ENCODE data around the gene ASCC2.
"Not testable (repeated sequence)": the region's sequence is repeated elsewhere in the genome, so short reads cannot be mapped to it uniquely, and the experiment has no call there.

Gene ASCC2

DNA sequence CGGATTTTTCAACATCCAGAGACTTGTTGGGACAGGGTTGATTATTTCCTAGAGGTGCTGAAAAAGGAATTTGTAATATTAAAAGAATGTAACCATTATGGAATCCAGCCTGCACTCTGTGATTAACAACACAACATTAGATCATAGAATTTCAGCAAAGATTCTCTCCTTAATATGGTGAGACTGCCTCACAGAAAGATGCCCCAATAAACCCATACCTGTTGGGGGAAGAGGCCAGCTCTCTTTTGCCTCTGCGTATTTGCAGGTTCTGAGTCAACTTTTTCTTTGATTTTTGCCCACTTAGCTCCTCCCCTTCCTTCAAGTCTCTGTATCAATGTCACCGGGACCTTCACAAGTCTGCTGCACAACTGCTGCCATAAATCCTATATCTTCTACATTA, 32.5 kb upstream of the ASCC2 start:
- ATAC-seq = no peak; the same call in 1 of the 3 replicates
- TF ChIP-seq RARB (CRISPR knock-in tag; IDR thresholded peaks at IDR 0.05) = no peak

DNA sequence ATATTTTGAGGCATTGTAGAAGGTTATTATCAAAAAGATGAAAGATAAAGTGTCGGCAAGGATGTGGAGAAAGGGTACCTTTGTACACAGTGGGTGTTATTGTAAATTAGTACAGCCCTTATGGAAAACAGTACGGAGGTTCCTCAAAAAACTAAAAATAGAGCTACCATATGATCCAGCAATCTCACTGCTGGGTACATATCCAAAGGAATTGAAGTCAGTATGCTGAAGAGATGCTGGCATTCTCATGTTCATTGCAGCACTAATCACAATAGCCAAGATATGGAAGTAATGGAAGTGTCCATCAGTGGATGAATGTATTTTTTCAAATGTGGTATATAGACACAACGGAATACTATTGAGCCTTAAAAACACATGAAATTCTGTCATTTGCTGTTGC, 29.8 kb upstream of the ASCC2 start:
- ATAC-seq = no peak
- no peak for TF ChIP-seq TCF4 (CRISPR knock-in tag; IDR thresholded peaks at IDR 0.05; ENCODE audit: borderline replicate concordance)
- no peak for TF ChIP-seq SNAI2 (CRISPR knock-in tag; IDR thresholded peaks at IDR 0.05)
- TF ChIP-seq, protein P1, sequence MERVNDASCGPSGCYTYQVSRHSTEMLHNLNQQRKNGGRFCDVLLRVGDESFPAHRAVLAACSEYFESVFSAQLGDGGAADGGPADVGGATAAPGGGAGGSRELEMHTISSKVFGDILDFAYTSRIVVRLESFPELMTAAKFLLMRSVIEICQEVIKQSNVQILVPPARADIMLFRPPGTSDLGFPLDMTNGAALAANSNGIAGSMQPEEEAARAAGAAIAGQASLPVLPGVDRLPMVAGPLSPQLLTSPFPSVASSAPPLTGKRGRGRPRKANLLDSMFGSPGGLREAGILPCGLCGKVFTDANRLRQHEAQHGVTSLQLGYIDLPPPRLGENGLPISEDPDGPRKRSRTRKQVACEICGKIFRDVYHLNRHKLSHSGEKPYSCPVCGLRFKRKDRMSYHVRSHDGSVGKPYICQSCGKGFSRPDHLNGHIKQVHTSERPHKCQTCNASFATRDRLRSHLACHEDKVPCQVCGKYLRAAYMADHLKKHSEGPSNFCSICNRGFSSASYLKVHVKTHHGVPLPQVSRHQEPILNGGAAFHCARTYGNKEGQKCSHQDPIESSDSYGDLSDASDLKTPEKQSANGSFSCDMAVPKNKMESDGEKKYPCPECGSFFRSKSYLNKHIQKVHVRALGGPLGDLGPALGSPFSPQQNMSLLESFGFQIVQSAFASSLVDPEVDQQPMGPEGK (CRISPR knock-in tag; IDR thresholded peaks at IDR 0.05; ENCODE audit: borderline replicate concordance) = no peak
- TF ChIP-seq BACH2 (CRISPR knock-in tag; IDR thresholded peaks at IDR 0.05; ENCODE audit: borderline replicate concordance) = no peak
- no peak for TF ChIP-seq ESRRG (CRISPR knock-in tag; IDR thresholded peaks at IDR 0.05)
- TF ChIP-seq ZNF8 (CRISPR knock-in tag; IDR thresholded peaks at IDR 0.05) = no peak
- no peak for TF ChIP-seq OSR1 (CRISPR knock-in tag; IDR thresholded peaks at IDR 0.05)
- TF ChIP-seq, protein P2, sequence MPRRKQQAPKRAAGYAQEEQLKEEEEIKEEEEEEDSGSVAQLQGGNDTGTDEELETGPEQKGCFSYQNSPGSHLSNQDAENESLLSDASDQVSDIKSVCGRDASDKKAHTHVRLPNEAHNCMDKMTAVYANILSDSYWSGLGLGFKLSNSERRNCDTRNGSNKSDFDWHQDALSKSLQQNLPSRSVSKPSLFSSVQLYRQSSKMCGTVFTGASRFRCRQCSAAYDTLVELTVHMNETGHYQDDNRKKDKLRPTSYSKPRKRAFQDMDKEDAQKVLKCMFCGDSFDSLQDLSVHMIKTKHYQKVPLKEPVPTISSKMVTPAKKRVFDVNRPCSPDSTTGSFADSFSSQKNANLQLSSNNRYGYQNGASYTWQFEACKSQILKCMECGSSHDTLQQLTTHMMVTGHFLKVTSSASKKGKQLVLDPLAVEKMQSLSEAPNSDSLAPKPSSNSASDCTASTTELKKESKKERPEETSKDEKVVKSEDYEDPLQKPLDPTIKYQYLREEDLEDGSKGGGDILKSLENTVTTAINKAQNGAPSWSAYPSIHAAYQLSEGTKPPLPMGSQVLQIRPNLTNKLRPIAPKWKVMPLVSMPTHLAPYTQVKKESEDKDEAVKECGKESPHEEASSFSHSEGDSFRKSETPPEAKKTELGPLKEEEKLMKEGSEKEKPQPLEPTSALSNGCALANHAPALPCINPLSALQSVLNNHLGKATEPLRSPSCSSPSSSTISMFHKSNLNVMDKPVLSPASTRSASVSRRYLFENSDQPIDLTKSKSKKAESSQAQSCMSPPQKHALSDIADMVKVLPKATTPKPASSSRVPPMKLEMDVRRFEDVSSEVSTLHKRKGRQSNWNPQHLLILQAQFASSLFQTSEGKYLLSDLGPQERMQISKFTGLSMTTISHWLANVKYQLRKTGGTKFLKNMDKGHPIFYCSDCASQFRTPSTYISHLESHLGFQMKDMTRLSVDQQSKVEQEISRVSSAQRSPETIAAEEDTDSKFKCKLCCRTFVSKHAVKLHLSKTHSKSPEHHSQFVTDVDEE (CRISPR knock-in tag; IDR thresholded peaks at IDR 0.05) = no peak

DNA sequence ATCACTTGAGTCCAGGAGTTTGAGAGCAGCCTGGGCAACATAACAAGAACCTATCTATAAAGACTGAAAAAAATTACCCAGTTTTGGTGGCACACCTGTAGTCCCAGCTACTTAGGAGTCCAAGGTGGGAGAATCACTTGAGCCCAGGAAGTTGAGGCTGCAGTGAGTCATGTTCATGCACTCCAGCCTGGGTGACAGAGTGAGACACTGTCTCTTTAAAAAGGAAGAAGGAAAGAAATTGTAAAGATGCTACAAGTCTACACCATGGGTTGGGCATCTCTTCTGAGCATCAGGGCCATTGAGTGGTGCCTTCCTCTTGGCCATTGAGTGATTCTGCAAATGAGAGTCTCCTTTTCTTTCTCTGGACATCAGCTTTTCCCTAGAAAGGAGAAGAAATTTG, 29.2 kb upstream of the ASCC2 start:
- no peak for TF ChIP-seq ARNTL (CRISPR knock-in tag; IDR thresholded peaks at IDR 0.05; ENCODE audit: borderline replicate concordance, low read depth)
- TF ChIP-seq, protein P1 (CRISPR knock-in tag; IDR thresholded peaks at IDR 0.05; ENCODE audit: borderline replicate concordance) = no peak
- TF ChIP-seq, protein P2 (CRISPR knock-in tag; IDR thresholded peaks at IDR 0.05) = no peak
- TF ChIP-seq SNAI2 (CRISPR knock-in tag; IDR thresholded peaks at IDR 0.05) = no peak
- TF ChIP-seq GLIS3 (CRISPR knock-in tag; IDR thresholded peaks at IDR 0.05) = no peak
- no peak for TF ChIP-seq BACH2 (CRISPR knock-in tag; IDR thresholded peaks at IDR 0.05; ENCODE audit: borderline replicate concordance)
- no peak for TF ChIP-seq ZNF70 (CRISPR knock-in tag; IDR thresholded peaks at IDR 0.05)
- no peak for TF ChIP-seq ZNF565 (CRISPR knock-in tag; conservative IDR thresholded peaks at IDR 0.05; ENCODE audit: low read depth)
- no peak for TF ChIP-seq RARB (CRISPR knock-in tag; IDR thresholded peaks at IDR 0.05)
- TF ChIP-seq PPARA (CRISPR knock-in tag; IDR thresholded peaks at IDR 0.05; ENCODE audit: borderline replicate concordance) = no peak
- TF ChIP-seq, protein P3, sequence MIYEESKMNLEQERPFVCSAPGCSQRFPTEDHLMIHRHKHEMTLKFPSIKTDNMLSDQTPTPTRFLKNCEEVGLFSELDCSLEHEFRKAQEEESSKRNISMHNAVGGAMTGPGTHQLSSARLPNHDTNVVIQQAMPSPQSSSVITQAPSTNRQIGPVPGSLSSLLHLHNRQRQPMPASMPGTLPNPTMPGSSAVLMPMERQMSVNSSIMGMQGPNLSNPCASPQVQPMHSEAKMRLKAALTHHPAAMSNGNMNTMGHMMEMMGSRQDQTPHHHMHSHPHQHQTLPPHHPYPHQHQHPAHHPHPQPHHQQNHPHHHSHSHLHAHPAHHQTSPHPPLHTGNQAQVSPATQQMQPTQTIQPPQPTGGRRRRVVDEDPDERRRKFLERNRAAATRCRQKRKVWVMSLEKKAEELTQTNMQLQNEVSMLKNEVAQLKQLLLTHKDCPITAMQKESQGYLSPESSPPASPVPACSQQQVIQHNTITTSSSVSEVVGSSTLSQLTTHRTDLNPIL (CRISPR knock-in tag; IDR thresholded peaks at IDR 0.05; ENCODE audit: low read depth) = no peak
- no peak for ATAC-seq

DNA sequence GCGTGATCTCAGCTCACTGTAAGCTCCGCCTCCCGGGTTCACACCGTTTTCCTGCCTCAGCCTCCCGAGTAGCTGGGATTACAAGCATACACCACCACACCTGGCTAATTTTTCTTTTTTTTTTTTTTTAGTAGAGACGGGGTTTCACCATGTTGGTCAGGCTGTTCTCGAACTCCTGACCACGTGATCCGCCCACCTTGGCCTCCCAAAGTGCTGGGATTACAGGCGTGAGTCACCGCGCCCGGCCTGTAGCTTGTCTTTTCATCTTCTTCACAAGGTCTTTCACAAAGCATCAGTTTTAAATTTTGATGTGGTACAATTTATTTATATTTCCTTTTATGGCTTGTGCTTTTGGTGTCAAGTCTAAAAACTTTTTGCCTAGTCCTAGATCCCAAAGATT, 27.5 kb upstream of the ASCC2 start:
- ATAC-seq = not testable (repeated sequence)

All from SK-N-SH treated with all-trans-retinoic acid at 6 μM for 48 hours (cell line).